Neural cell (in vitro differentiated cells): Measurements from ENCODE around the gene ANKRD44. TPM values are rescaled to one million over a fixed set of nuclear protein-coding genes. Genes with fewer than 3 reads are reported as not detected.

Source experiments
- H2AFZ ChIP-seq: fragments of 200-600, 300-800 bp; sonication (generic), shearing (Covaris generic); 2 replicates; pipeline ENCODE4 v1.6.0; 2014; ENCODE audit warnings: low read depth, mild to moderate bottlenecking, antibody characterized with exemption, low read length, moderate library complexity
- H3F3A ChIP-seq: fragments of 200-600 bp; shearing (Covaris generic); 2 replicates; pipeline ENCODE4 v1.6.1; 2016; ENCODE audit warnings: mild to moderate bottlenecking, moderate library complexity, mixed read lengths, antibody characterized with exemption, low read length; ENCODE audit not compliant: insufficient read depth, poor library complexity, severe bottlenecking
- H3K27ac ChIP-seq: fragments of 200-600, 300-800 bp; sonication (generic), shearing (Covaris generic); 2 replicates; pipeline ENCODE4 v1.5.1; 2014; ENCODE audit warnings: mild to moderate bottlenecking, low read length, moderate library complexity
- H3K27me3 ChIP-seq: fragments of 300-800, 200-600 bp; sonication (generic), shearing (Covaris generic); 2 replicates; pipeline ENCODE4 v1.6.0; 2014; ENCODE audit warnings: mild to moderate bottlenecking, low read depth, low read length, moderate library complexity; ENCODE audit not compliant: insufficient read depth
- H3K36me3 ChIP-seq: fragments of 300-800, 200-600 bp; sonication (generic), shearing (Covaris generic); 2 replicates; pipeline ENCODE4 v1.5.1; 2014; ENCODE audit warnings: mild to moderate bottlenecking, antibody characterized with exemption, low read length, moderate library complexity; ENCODE audit not compliant: insufficient read depth
- H3K4me2 ChIP-seq: fragments of 300-800, 200-600 bp; sonication (generic), shearing (Covaris generic); 2 replicates; pipeline ENCODE4 v1.6.0; 2014; ENCODE audit warnings: mild to moderate bottlenecking, low read length
- H3K4me3 ChIP-seq: fragments of 300-800, 200-600 bp; sonication (generic), shearing (Covaris generic); 2 replicates; pipeline ENCODE4 v1.5.1; 2014; ENCODE audit warnings: mild to moderate bottlenecking, low read length, moderate library complexity
- H3K79me2 ChIP-seq: fragments of 200-600 bp; shearing (Covaris generic); replicated peaks from 2 replicates; pipeline ENCODE4 v1.6.0; 2014; ENCODE audit warnings: mild to moderate bottlenecking, low read length, moderate library complexity; ENCODE audit not compliant: insufficient read depth
- H3K9ac ChIP-seq: fragments of 300-800, 200-600 bp; sonication (generic), shearing (Covaris generic); 2 replicates; pipeline ENCODE4 v1.6.1; 2016; ENCODE audit warnings: mild to moderate bottlenecking, low read length, mixed read lengths
- H3K9me2 ChIP-seq: fragments of 200-600 bp; shearing (Covaris generic); 2 replicates; pipeline ENCODE4 v1.6.1; 2016; ENCODE audit warnings: mild to moderate bottlenecking, low read length, mixed read lengths; ENCODE audit not compliant: insufficient read depth
- H3K9me3 ChIP-seq: fragments of 200-600, 300-800 bp; sonication (generic), shearing (Covaris generic); 2 replicates; pipeline ENCODE4 v1.6.1; 2016; ENCODE audit warnings: mild to moderate bottlenecking, mixed run types, low read length, moderate library complexity, mixed read lengths
- H4K20me1 ChIP-seq: fragments of 200-600 bp; shearing (Covaris generic); 2 replicates; pipeline ENCODE4 v1.6.1; 2016; ENCODE audit warnings: mild to moderate bottlenecking, mixed run types; ENCODE audit not compliant: insufficient read depth
- EP300 ChIP-seq: fragments of 450-650 bp; conservative IDR thresholded peaks from 2 replicates; pipeline ENCODE4 v1.6.1; 2014; ENCODE audit warnings: antibody characterized with exemption, mild to moderate bottlenecking, moderate library complexity; ENCODE audit not compliant: poor library complexity, severe bottlenecking
- EZH2 ChIP-seq: fragments of 200-600, 300-800 bp; shearing (Covaris generic), sonication (generic); IDR thresholded peaks from 2 replicates; pipeline ENCODE4 v1.6.1; 2014; ENCODE audit warnings: antibody characterized with exemption, low read length, borderline replicate concordance, mild to moderate bottlenecking; ENCODE audit not compliant: insufficient read depth, poor library complexity, severe bottlenecking
- MXI1 ChIP-seq: fragments of 450-650 bp; conservative IDR thresholded peaks from 2 replicates; pipeline ENCODE4 v1.6.1; 2014; ENCODE audit warnings: antibody characterized with exemption, mild to moderate bottlenecking; ENCODE audit not compliant: poor library complexity, severe bottlenecking
- POLR2AphosphoS5 ChIP-seq: IDR thresholded peaks from 2 replicates; pipeline ENCODE4 v1.6.1; 2012
- RAD21 ChIP-seq: fragments of 450-650 bp; conservative IDR thresholded peaks from 2 replicates; pipeline ENCODE4 v1.6.1; 2014; ENCODE audit warnings: antibody characterized with exemption, mild to moderate bottlenecking, moderate library complexity
- SMC3 ChIP-seq: fragments of 450-650 bp; conservative IDR thresholded peaks from 2 replicates; pipeline ENCODE4 v1.6.1; 2014; ENCODE audit warnings: antibody characterized with exemption, mild to moderate bottlenecking, moderate library complexity; ENCODE audit not compliant: poor library complexity
- TAF1 ChIP-seq: IDR thresholded peaks from 2 replicates; pipeline ENCODE4 v1.6.1; 2012; ENCODE audit warnings: low read depth
- polyA plus RNA-seq: library from polyadenylated mRNA; depleted of rRNA; stranded (reverse); fragments of >200 nt; gene quantifications from 2 replicates; pipeline ENCODE4 v1.2.3, GENCODE V29; 2014
- TF ChIP-seq, protein P1 (sequence below): fragments of 450-650 bp; IDR thresholded peaks from 2 replicates; pipeline ENCODE4 v1.5.1; 2014; ENCODE audit warnings: antibody characterized with exemption, mild to moderate bottlenecking, moderate library complexity; ENCODE audit not compliant: poor library complexity, severe bottlenecking
- TF ChIP-seq, protein P2 (sequence below): IDR thresholded peaks from 2 replicates; pipeline ENCODE4 v1.6.1; 2012; ENCODE audit warnings: borderline replicate concordance

The ANKRD44 gene
- polyA plus RNA-seq, 1 donor from 2014 or later: 94.3 TPM

DNA sequence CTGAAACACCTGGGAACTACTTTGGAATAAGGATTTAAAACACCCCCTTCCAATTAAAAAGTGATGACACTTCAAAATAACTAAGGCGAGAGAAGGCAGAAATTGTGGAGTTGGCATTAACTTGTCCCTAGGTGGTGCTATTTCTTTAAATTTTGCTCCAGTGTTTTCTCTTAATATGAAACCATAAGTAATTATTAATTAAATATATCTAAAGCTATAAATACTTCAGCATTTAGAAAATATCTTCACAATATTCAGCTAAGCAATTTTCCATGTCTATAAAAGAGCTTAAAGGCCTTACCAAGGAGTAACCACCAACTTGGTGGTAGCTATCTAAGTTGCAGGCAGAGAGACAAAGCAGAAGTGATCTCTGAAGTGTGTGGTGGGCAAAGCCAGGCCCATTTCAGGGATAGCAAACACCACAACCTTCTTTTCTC is 197.3 kb downstream of the ANKRD44 start:
- H3K4me2 ChIP-seq: no peak overlapping the region
- no peak overlapping the region for H3K9ac ChIP-seq
- H3K79me2 ChIP-seq: no peaks in the 10 kb centered on the region
- H3K9me2 ChIP-seq: no peaks in the 10 kb centered on the region
- no peaks in the 10 kb centered on the region for H3K36me3 ChIP-seq
- H3K9me3 ChIP-seq: no peaks in the 10 kb centered on the region
- no peaks in the 10 kb centered on the region for H3F3A ChIP-seq
- no peaks in the 10 kb centered on the region for H3K27me3 ChIP-seq
- H3K4me3 ChIP-seq: no peak overlapping the region
- H2AFZ ChIP-seq: no peak overlapping the region
- no peaks in the 10 kb centered on the region for H4K20me1 ChIP-seq
- TF ChIP-seq MXI1: no peak
- peak; percentile 80 for TF ChIP-seq SMC3
- TF ChIP-seq, protein P1, sequence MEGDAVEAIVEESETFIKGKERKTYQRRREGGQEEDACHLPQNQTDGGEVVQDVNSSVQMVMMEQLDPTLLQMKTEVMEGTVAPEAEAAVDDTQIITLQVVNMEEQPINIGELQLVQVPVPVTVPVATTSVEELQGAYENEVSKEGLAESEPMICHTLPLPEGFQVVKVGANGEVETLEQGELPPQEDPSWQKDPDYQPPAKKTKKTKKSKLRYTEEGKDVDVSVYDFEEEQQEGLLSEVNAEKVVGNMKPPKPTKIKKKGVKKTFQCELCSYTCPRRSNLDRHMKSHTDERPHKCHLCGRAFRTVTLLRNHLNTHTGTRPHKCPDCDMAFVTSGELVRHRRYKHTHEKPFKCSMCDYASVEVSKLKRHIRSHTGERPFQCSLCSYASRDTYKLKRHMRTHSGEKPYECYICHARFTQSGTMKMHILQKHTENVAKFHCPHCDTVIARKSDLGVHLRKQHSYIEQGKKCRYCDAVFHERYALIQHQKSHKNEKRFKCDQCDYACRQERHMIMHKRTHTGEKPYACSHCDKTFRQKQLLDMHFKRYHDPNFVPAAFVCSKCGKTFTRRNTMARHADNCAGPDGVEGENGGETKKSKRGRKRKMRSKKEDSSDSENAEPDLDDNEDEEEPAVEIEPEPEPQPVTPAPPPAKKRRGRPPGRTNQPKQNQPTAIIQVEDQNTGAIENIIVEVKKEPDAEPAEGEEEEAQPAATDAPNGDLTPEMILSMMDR: peak; percentile 73
- TF ChIP-seq RAD21: peak; percentile 76
- TF ChIP-seq POLR2AphosphoS5: no peak
- H3K27ac ChIP-seq: no peak overlapping the region

DNA sequence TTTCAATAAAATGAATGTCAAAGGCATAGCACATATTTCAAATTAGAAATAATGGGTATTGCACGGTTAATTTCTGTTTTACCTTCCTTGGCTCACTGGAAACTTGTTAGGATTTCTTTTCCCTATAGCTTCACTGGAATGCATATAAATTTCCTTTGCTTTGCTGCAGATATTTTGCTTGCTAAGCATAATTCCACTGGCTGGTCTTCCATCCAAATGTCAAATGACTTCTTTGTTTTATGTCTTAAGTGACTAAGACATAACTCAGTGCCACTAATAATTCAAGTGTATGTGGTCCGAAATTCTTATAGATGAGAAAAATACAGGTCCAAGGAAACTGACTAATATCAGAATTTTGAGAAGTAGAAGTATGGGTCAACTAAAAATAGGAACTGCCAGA is 201.3 kb downstream of the ANKRD44 start:
- H3K27ac ChIP-seq: no peak overlapping the region
- H3K4me2 ChIP-seq: no peak overlapping the region
- no peak overlapping the region for H3K4me3 ChIP-seq
- no peaks in the 10 kb centered on the region for H4K20me1 ChIP-seq
- no peaks in the 10 kb centered on the region for H3K9me3 ChIP-seq
- H3K9ac ChIP-seq: no peak overlapping the region
- no peaks in the 10 kb centered on the region for H3K9me2 ChIP-seq
- no peaks in the 10 kb centered on the region for H3F3A ChIP-seq
- H3K79me2 ChIP-seq: no peaks in the 10 kb centered on the region
- TF ChIP-seq POLR2AphosphoS5 (no peak), TAF1 (no peak), SMC3 (no peak), MXI1 (no peak), EP300 (no peak), EZH2 (no peak), RAD21 (no peak)
- TF ChIP-seq, protein P1: no peak
- TF ChIP-seq, protein P2, sequence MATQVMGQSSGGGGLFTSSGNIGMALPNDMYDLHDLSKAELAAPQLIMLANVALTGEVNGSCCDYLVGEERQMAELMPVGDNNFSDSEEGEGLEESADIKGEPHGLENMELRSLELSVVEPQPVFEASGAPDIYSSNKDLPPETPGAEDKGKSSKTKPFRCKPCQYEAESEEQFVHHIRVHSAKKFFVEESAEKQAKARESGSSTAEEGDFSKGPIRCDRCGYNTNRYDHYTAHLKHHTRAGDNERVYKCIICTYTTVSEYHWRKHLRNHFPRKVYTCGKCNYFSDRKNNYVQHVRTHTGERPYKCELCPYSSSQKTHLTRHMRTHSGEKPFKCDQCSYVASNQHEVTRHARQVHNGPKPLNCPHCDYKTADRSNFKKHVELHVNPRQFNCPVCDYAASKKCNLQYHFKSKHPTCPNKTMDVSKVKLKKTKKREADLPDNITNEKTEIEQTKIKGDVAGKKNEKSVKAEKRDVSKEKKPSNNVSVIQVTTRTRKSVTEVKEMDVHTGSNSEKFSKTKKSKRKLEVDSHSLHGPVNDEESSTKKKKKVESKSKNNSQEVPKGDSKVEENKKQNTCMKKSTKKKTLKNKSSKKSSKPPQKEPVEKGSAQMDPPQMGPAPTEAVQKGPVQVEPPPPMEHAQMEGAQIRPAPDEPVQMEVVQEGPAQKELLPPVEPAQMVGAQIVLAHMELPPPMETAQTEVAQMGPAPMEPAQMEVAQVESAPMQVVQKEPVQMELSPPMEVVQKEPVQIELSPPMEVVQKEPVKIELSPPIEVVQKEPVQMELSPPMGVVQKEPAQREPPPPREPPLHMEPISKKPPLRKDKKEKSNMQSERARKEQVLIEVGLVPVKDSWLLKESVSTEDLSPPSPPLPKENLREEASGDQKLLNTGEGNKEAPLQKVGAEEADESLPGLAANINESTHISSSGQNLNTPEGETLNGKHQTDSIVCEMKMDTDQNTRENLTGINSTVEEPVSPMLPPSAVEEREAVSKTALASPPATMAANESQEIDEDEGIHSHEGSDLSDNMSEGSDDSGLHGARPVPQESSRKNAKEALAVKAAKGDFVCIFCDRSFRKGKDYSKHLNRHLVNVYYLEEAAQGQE: no peak
- no peak overlapping the region for H2AFZ ChIP-seq
- no peaks in the 10 kb centered on the region for H3K27me3 ChIP-seq
- no peaks in the 10 kb centered on the region for H3K36me3 ChIP-seq
